WTC11 (cell line): Measurements from ENCODE around the gene WDR73. TPM values are rescaled to one million over a fixed set of nuclear protein-coding genes. Genes with fewer than 3 reads are reported as not detected.

ENCODE experiments used
- ATAC-seq: fragments of 200-7000 bp; cut with Tn5 transposase; 2 replicates; pipeline ENCODE4 v1.10.0; 2021; ENCODE audit warnings: mild to moderate bottlenecking, moderate library complexity
- CTCF ChIA-PET: fragments of 300-600 bp; sonication (Branson Sonifier 250); formaldehyde crosslinking; loops from one replicate; lab custom pipeline; 2021; ENCODE audit warnings: antibody characterized with exemption; lab: Charles Lee
- POLR2A ChIA-PET: fragments of 350-600 bp; sonication (Branson Sonifier 250); formaldehyde crosslinking; loops from one replicate; lab custom pipeline; 2021; ENCODE audit warnings: antibody characterized with exemption; lab: Charles Lee
- DNase-seq: peaks from one replicate; pipeline ENCODE4 v3.0.0; 2021; ENCODE audit warnings: low spot score
- H3K27ac Mint-ChIP-seq: 2 replicates; pipeline ENCODE4 v1.8.0; 2021; ENCODE audit warnings: mixed read lengths
- H3K27me3 Mint-ChIP-seq: 2 replicates; pipeline ENCODE4 v1.8.0; 2021; ENCODE audit warnings: low read depth, mild to moderate bottlenecking, moderate library complexity, mixed read lengths
- H3K36me3 Mint-ChIP-seq: 2 replicates; pipeline ENCODE4 v1.8.0; 2021; ENCODE audit warnings: mixed read lengths
- H3K4me1 Mint-ChIP-seq: 2 replicates; pipeline ENCODE4 v1.8.0; 2022; ENCODE audit warnings: mixed read lengths
- H3K4me3 Mint-ChIP-seq: 2 replicates; pipeline ENCODE4 v1.8.0; 2021; ENCODE audit warnings: mild to moderate bottlenecking, moderate library complexity, mixed read lengths
- H3K9me3 Mint-ChIP-seq: 2 replicates; pipeline ENCODE4 v1.8.0; 2021; ENCODE audit warnings: mixed read lengths
- ATF3 ChIP-seq: sonication (generic); formaldehyde crosslinking; conservative IDR thresholded peaks from 2 replicates; pipeline ENCODE4 v1.8.1; 2022; ENCODE audit warnings: mild to moderate bottlenecking, missing genetic modification reagents
- CREB1 ChIP-seq: sonication (generic); formaldehyde crosslinking; IDR thresholded peaks from 2 replicates; pipeline ENCODE4 v1.8.0; 2023; ENCODE audit warnings: mild to moderate bottlenecking, missing genetic modification reagents
- ETV6 ChIP-seq: sonication (generic); formaldehyde crosslinking; IDR thresholded peaks from 2 replicates; pipeline ENCODE4 v1.8.1; 2022; ENCODE audit warnings: mild to moderate bottlenecking, missing genetic modification reagents
- GABPB1 ChIP-seq: sonication (generic); formaldehyde crosslinking; IDR thresholded peaks from 2 replicates; pipeline ENCODE4 v1.8.1; 2023; ENCODE audit warnings: mild to moderate bottlenecking, missing genetic modification reagents
- GRHL2 ChIP-seq: fragments of 250-450 bp; sonication (Bioruptor Pico); IDR thresholded peaks from 2 replicates; pipeline ENCODE4 v1.8.0; 2022; ENCODE audit warnings: mild to moderate bottlenecking, moderate library complexity; ENCODE audit not compliant: insufficient replicate concordance, severe bottlenecking
- GTF2I ChIP-seq: fragments of 250-450 bp; sonication (Bioruptor Pico); conservative IDR thresholded peaks from 2 replicates; pipeline ENCODE4 v1.4.0; 2021; ENCODE audit warnings: mild to moderate bottlenecking
- JUN ChIP-seq: sonication (generic); formaldehyde crosslinking; IDR thresholded peaks from 2 replicates; pipeline ENCODE4 v1.8.0; 2023; ENCODE audit warnings: mild to moderate bottlenecking, missing genetic modification reagents
- MYBL2 ChIP-seq: sonication (generic); formaldehyde crosslinking; IDR thresholded peaks from 2 replicates; pipeline ENCODE4 v1.8.1; 2023; ENCODE audit warnings: mild to moderate bottlenecking, moderate library complexity, missing genetic modification reagents
- NR3C1 ChIP-seq: sonication (generic); formaldehyde crosslinking; conservative IDR thresholded peaks from 2 replicates; pipeline ENCODE4 v1.8.1; 2023; ENCODE audit warnings: low read depth, mild to moderate bottlenecking, missing genetic modification reagents
- SMAD3 ChIP-seq: sonication (generic); formaldehyde crosslinking; IDR thresholded peaks from 2 replicates; pipeline ENCODE4 v1.8.0; 2022; ENCODE audit warnings: missing genetic modification reagents, mild to moderate bottlenecking, borderline replicate concordance
- ZBTB21 ChIP-seq: sonication (generic); formaldehyde crosslinking; IDR thresholded peaks from 2 replicates; pipeline ENCODE4 v1.8.1; 2023; ENCODE audit warnings: mild to moderate bottlenecking, missing genetic modification reagents, borderline replicate concordance
- ZNF219 ChIP-seq: sonication (generic); formaldehyde crosslinking; IDR thresholded peaks from 2 replicates; pipeline ENCODE4 v1.8.0; 2023; ENCODE audit warnings: missing genetic modification reagents, mild to moderate bottlenecking, borderline replicate concordance
- ZNF263 ChIP-seq: sonication (generic); formaldehyde crosslinking; IDR thresholded peaks from 2 replicates; pipeline ENCODE4 v1.8.1; 2022; ENCODE audit warnings: low read depth, mild to moderate bottlenecking, moderate library complexity, missing genetic modification reagents
- total RNA-seq: library from RNA; stranded (reverse); gene quantifications from 3 replicates; pipeline ENCODE4 v1.2.3, GENCODE V29; 2021
- TF ChIP-seq, protein P1 (sequence below): sonication (generic); formaldehyde crosslinking; IDR thresholded peaks from 2 replicates; pipeline ENCODE4 v1.8.0; 2022; ENCODE audit warnings: mild to moderate bottlenecking, missing genetic modification reagents
- TF ChIP-seq, protein P2 (sequence below): sonication (generic); formaldehyde crosslinking; IDR thresholded peaks from 2 replicates; pipeline ENCODE4 v1.8.1; 2023; ENCODE audit warnings: mild to moderate bottlenecking, missing genetic modification reagents, moderate library complexity
- TF ChIP-seq, protein P3 (sequence below): sonication (generic); formaldehyde crosslinking; IDR thresholded peaks from 2 replicates; pipeline ENCODE4 v1.8.0; 2022; ENCODE audit warnings: mild to moderate bottlenecking, missing genetic modification reagents
- TF ChIP-seq, protein P4 (sequence below): fragments of 200-600 bp; IDR thresholded peaks from 2 replicates; pipeline ENCODE4 v1.8.0; 2022; ENCODE audit warnings: antibody characterized with exemption
- TF ChIP-seq, protein P5 (sequence below): sonication (generic); formaldehyde crosslinking; IDR thresholded peaks from 2 replicates; pipeline ENCODE4 v1.8.0; 2023; ENCODE audit warnings: missing genetic modification reagents

WDR73 gene
- total RNA-seq, 1 experiment from 2014 or later = 22.6 TPM

DNA sequence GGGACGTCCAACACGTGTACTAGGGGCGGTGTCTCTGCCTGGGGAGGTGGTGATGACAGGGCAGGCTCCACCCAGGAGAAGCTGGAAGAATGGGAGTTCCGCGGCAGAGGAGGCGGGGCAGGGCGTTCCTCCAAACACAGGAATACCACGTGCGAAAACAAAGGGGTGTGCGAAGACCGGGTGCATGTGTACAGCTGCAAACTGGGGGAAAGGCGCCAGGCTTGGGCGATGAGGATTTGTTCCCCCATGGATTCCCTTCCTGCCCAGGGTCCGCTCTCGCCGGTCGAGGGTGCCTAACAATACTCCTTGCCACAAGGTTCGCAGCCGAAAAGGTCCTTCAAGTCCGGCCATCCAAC is 53.8 kb downstream of the WDR73 start (continued):
- TF ChIP-seq, protein P1, sequence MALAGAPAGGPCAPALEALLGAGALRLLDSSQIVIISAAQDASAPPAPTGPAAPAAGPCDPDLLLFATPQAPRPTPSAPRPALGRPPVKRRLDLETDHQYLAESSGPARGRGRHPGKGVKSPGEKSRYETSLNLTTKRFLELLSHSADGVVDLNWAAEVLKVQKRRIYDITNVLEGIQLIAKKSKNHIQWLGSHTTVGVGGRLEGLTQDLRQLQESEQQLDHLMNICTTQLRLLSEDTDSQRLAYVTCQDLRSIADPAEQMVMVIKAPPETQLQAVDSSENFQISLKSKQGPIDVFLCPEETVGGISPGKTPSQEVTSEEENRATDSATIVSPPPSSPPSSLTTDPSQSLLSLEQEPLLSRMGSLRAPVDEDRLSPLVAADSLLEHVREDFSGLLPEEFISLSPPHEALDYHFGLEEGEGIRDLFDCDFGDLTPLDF (CRISPR knock-in tag) = 0 out of 2 replicates have a peak, but pooled peaks have one; percentile 49
- TF ChIP-seq, protein P2, sequence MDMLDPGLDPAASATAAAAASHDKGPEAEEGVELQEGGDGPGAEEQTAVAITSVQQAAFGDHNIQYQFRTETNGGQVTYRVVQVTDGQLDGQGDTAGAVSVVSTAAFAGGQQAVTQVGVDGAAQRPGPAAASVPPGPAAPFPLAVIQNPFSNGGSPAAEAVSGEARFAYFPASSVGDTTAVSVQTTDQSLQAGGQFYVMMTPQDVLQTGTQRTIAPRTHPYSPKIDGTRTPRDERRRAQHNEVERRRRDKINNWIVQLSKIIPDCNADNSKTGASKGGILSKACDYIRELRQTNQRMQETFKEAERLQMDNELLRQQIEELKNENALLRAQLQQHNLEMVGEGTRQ (CRISPR knock-in tag) = peak; percentile 51; the same call in 1 of the 2 replicates
- 0 out of 2 replicates have a peak, but pooled peaks have one; percentile 32 for TF ChIP-seq SMAD3
- peak; percentile 11; the same call in 1 of the 2 replicates for TF ChIP-seq ETV6 (CRISPR knock-in tag)
- TF ChIP-seq, protein P3, sequence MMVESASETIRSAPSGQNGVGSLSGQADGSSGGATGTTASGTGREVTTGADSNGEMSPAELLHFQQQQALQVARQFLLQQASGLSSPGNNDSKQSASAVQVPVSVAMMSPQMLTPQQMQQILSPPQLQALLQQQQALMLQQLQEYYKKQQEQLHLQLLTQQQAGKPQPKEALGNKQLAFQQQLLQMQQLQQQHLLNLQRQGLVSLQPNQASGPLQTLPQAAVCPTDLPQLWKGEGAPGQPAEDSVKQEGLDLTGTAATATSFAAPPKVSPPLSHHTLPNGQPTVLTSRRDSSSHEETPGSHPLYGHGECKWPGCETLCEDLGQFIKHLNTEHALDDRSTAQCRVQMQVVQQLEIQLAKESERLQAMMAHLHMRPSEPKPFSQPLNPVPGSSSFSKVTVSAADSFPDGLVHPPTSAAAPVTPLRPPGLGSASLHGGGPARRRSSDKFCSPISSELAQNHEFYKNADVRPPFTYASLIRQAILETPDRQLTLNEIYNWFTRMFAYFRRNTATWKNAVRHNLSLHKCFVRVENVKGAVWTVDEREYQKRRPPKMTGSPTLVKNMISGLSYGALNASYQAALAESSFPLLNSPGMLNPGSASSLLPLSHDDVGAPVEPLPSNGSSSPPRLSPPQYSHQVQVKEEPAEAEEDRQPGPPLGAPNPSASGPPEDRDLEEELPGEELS (CRISPR knock-in tag) = no peak
- no peak; the same call in 1 of the 2 replicates for TF ChIP-seq MYBL2 (CRISPR knock-in tag)
- peak; percentile 53; the same call in 1 of the 2 replicates for TF ChIP-seq GABPB1 (CRISPR knock-in tag)
- TF ChIP-seq JUN (CRISPR knock-in tag) = 0 out of 2 replicates have a peak, but pooled peaks have one; percentile 36
- peak; percentile 58 for TF ChIP-seq CREB1 (CRISPR knock-in tag)

- no peak overlapping the region for H3K27ac Mint-ChIP-seq
- H3K4me1 Mint-ChIP-seq = peaks cover 39% of the 10 kb centered on the region
- POLR2A ChIA-PET = interaction anchor here (0.6 to 3.0 kb wide), 5 partner anchors 17 to 44 kb away, joined by 3 to 14 read pairs (median 4); no protein-coding TSS in a partner anchor
Measured at GRCh38 chr15:84599906-84600305, 54.2 kb downstream of the WDR73 start.

GRCh38 chr15:84598993-84599392 is 55.1 kb downstream of the WDR73 start:
- CTCF ChIA-PET = interaction anchor here (0.6 to 5.0 kb wide), 25 partner anchors 10 to 336 kb away, joined by 3 to 139 read pairs (median 4); partner anchors contain the start of genes NMB, SEC11A and WDR73
- ATAC-seq (peak; percentile 7), DNase-seq (peak; percentile 59)
- Mint-ChIP-seq H3K27me3 (peaks cover 3% of the 10 kb centered on the region; the same call in 1 of the 2 replicates), H3K4me3 (no peak overlapping the region), H3K27ac (no peak overlapping the region), H3K9me3 (peaks cover 6% of the 10 kb centered on the region), H3K36me3 (peaks cover 8% of the 10 kb centered on the region), H3K4me1 (peaks cover 37% of the 10 kb centered on the region)
- TF ChIP-seq, protein P4, sequence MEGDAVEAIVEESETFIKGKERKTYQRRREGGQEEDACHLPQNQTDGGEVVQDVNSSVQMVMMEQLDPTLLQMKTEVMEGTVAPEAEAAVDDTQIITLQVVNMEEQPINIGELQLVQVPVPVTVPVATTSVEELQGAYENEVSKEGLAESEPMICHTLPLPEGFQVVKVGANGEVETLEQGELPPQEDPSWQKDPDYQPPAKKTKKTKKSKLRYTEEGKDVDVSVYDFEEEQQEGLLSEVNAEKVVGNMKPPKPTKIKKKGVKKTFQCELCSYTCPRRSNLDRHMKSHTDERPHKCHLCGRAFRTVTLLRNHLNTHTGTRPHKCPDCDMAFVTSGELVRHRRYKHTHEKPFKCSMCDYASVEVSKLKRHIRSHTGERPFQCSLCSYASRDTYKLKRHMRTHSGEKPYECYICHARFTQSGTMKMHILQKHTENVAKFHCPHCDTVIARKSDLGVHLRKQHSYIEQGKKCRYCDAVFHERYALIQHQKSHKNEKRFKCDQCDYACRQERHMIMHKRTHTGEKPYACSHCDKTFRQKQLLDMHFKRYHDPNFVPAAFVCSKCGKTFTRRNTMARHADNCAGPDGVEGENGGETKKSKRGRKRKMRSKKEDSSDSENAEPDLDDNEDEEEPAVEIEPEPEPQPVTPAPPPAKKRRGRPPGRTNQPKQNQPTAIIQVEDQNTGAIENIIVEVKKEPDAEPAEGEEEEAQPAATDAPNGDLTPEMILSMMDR = peak; percentile 51; the same call in 1 of the 2 replicates
- TF ChIP-seq ATF3 (CRISPR knock-in tag) = no peak
- POLR2A ChIA-PET = interaction anchor here (0.6 kb wide), 1 partner anchor 74 kb away, joined by 3 read pairs; no protein-coding TSS in a partner anchor

More at GRCh38 chr15:84599906-84600305, 54.2 kb downstream of the WDR73 start:
- no peak for DNase-seq
- CTCF ChIA-PET = interaction anchor here (4.2 to 5.0 kb wide), 3 partner anchors 12 to 56 kb away, joined by 63 to 139 read pairs (median 65); partner anchors contain the start of genes NMB and WDR73
- ATAC-seq = no peak
- TF ChIP-seq, protein P5, sequence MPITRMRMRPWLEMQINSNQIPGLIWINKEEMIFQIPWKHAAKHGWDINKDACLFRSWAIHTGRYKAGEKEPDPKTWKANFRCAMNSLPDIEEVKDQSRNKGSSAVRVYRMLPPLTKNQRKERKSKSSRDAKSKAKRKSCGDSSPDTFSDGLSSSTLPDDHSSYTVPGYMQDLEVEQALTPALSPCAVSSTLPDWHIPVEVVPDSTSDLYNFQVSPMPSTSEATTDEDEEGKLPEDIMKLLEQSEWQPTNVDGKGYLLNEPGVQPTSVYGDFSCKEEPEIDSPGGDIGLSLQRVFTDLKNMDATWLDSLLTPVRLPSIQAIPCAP (CRISPR knock-in tag) = no peak
- TF ChIP-seq ZNF263 (CRISPR knock-in tag) (no peak), NR3C1 (CRISPR knock-in tag) (no peak), GTF2I (CRISPR knock-in tag) (no peak), CREB1 (CRISPR knock-in tag) (no peak), GRHL2 (CRISPR knock-in tag) (no peak), ZBTB21 (CRISPR knock-in tag) (no peak), ZNF219 (CRISPR knock-in tag) (no peak)
- no peaks in the 10 kb centered on the region; the same call in 1 of the 2 replicates for H3K27me3 Mint-ChIP-seq
- no peak overlapping the region for H3K4me3 Mint-ChIP-seq
- no peaks in the 10 kb centered on the region for H3K9me3 Mint-ChIP-seq
- H3K36me3 Mint-ChIP-seq = peaks cover 10% of the 10 kb centered on the region
